HG03575 (cell line): Measurements from ENCODE around the gene NPLOC4.

ENCODE experiments used
- ATAC-seq: cut with Tn5 transposase; IDR thresholded peaks from one replicate; pipeline ENCODE4 v1.9.1; 2021; ENCODE audit not compliant: unreplicated experiment, insufficient number of reproducible peaks, low FRiP score; ENCODE audit errors: extremely low read depth

NPLOC4 gene

GRCh38 chr17:81556175-81556691, 80.7 kb downstream of the NPLOC4 start:
- no peak for ATAC-seq

DNA sequence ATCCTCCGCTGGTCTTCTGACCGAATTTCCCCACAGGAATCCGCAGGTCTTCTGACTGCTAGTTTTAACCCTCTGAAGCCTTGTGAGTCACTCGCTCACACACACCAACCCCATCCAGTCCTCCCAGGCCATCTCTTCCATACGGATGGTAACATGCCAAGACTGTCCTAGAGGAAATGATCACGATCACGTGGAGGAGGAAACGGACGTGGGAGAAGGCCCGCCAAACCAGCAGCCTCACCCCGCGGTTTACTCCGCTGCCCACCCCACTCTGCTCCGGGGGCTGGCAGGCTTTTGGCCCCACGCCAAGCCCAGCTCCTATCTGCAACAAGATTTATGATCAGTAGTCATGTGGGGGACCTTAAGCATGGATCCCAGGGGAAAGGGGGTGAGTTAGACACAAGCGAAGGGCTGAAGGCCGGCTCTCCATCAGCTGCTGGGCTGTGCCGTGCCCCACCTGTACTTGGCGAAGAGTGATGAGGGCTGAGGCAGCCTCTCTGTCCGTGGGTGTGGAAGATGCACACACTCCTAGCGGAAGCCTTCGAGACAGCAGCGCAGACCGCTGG, 83.2 kb downstream of the NPLOC4 start:
- ATAC-seq, result no peak

- ATAC-seq, result no peak
These were observed 83.8 kb downstream of the NPLOC4 start for GRCh38 chr17:81553018-81553615.

- no peak for ATAC-seq
These were observed 84.5 kb downstream of the NPLOC4 start, which contains the start of gene FAAP100 for GRCh38 chr17:81552244-81553017. FAAP100 (minus strand) TSS chr17:81552353; CDS start chr17:81552330, 23 bp downstream.

DNA sequence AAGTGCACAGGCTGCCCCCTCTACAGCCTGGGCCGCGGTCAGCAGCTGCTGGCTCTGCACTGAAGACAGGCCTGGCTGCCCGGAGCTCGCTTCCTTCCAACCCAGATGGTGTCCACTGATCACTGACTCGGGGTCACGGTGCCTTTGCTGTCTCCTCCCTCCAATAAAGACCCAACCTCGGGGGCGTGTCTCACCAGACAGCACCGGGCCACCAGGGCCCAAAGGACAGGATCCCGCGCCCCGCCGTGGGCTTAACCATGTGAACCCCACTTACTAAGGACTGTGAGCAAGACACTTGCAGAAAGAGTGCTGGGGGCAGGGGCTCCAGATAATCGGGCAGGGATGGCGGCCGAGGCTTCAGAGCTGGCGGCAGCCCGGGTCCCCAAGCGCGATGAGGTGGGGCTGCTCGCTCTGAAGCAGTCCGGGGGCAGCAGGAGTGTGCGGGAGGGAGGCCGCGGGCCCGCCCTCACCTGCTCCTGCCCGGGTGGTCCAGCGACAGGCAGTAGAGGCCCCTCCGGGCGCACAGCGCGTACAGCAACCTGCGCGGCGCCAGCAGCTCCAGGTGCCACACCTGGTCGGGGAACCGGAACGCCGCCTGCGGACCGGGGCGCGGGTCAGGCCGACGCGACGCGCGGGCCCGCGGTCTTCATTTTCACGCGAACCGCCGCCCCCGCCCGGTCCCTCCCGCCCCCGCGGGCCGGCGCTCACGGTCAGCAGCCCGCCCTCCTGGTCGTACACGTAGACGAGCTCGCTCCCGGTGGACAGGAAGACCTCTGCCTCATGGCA, 85.3 kb downstream of the NPLOC4 start:
- no peak for ATAC-seq

GRCh38 chr17:81550830-81551457, 86.0 kb downstream of the NPLOC4 start:
- no peak for ATAC-seq

DNA sequence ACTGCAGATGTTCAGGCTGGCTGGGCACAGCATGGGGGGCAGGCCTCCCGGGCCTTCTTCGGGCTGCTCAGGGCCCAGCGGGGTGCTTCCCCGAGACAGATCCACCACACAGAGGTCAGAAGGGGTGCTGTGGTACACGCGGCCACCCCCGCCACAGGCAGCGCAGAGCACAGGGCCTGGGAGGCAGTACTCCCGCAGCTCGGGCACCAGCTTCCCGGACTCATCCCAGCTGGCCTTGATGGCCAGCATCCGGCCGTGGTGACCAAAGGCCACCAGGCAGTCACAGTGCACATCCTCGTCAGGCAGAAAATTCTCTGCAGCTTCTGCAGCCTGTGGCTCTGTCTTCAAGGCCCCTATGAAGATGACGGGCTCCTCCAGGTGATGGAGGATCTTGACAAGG, 86.6 kb downstream of the NPLOC4 start:
- ATAC-seq, result no peak

DNA sequence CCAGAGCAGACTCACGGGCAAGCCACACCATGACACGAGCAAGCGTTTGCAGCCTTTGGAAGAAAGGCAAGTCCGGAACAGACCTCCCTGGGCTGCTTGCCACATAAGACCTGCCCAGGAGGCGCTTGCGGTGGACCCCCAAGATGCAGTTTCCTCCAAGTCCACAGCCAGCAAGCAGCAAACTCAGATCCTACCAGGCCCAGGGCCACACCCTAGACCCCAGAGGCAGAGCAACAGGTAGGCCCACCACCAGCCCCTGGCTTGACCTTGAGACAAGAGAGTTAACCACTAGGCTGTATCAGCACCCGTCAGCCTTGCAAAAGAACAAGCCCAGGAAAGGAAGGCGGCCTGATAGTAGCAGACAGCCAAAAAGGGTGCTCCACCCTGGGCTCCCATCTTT, 87.1 kb downstream of the NPLOC4 start:
- ATAC-seq, result no peak

GRCh38 chr17:81549031-81549557, 87.8 kb downstream of the NPLOC4 start:
- ATAC-seq, result no peak

GRCh38 chr17:81547614-81547982, 89.3 kb downstream of the NPLOC4 start:
- no peak for ATAC-seq

GRCh38 chr17:81546906-81547613, 89.9 kb downstream of the NPLOC4 start:
- ATAC-seq, result no peak

DNA sequence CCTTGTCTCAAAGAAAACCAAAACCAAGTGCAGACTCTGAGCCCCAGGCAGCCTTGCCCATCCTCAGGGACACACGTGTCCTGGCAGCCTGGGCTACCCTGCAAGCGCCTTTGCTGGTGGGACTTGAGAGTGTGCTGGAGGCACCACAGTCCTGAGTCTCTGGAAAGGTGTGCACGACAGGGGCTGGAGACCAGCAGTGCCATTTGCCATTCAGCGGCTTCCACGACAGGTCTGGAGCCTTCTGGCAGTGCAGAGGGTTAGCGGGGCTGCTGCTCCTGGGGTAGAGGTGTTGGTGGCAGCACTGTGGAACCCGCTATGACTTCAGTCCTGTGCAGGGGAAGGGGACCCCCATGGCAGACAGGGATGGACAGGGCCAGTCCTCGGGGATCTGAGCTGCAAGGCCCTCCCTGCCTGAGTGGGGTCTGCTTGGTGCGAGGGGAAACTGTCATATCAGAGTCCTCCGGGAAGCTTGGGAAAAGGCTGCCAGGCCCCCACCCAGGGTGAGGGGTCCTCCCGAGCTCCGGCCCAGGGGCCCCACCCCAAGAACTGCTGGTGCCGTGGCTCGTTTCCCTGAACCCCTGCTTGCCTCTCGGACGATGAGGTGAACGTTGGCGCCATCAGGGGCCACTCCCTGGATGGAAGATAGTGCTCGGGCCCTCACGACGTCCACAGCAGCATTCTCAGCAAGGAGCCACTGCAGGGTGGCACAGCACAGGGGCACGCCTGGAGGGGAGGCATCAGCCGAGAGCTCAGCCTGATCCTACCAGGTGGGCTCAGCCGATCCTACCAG, 91.6 kb downstream of the NPLOC4 start:
- no peak for ATAC-seq

GRCh38 chr17:81544281-81544974, 92.5 kb downstream of the NPLOC4 start:
- no peak for ATAC-seq

- no peak for ATAC-seq
These were observed 93.2 kb downstream of the NPLOC4 start for GRCh38 chr17:81543756-81544155.

GRCh38 chr17:81543339-81543675, 93.6 kb downstream of the NPLOC4 start:
- ATAC-seq, result no peak

DNA sequence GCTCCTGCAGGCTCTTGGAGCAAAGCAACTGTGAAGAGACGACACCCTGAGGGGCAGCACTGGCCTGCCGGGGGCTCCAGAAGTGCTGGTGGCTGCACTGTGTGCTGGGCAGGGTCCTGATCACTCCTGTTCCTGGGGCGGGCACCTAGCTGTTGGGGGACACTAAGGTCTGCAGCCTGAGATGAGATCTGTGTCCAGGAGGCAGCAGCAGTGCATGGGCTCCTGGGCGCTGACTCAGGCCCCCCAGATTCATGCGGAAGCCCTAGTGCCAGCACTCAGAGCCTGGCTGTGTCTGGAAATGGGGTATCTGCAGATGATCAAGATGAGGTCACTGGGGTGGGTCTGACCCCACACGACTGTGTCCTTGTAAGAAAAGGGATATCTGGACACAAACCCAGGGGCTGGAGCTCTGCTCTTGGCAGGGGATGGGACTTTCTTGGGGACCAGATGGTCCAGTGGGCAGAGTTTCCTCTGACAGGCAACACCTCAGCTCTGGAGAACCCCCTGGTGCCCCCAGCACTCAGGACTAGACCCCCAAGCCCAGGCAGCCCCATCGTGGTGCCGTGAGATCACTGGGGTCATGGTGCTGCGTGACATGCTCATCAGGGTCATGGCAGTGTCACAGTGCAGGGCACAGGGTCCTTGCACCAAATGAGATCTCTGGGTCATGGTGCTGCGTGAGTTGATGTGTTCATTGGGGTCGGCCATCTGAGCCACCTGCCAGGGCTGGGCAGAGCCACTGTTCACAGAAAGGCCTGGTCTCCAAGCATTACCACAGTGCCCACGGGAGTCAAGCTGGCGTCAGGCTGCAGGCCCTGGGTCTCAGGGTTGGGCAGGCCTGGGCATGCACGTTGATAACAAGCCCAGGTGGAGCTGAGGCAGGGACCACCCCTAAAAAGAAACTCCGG, 94.2 kb downstream of the NPLOC4 start:
- no peak for ATAC-seq
